ENCODE measurements around the gene HSPB7.

Gene HSPB7

DNA sequence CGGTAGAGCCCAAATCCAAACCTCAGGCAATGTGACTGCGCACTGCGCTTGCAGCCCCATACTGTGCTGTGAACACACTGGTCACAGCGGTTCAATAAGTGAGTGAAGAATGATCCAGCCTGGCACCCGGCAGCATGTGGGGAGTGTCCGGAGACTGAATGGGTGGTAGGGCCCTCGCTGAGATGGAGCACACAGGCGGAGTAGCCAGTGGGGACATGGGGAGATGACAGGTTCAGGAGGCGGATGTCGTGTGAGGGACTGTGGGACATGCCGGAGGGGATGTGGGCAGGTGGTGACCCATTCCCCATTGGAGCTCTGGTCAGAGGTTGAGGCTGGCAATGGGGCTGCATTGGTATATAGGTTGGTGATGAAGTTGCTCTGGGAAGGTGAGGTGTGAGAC lies 8.2 kb downstream of the HSPB7 start:
- no peak overlapping the region for H3K27ac ChIP-seq
- no peak overlapping the region for H2AFZ ChIP-seq (ENCODE audit: low read depth)
- H3K36me3 ChIP-seq (ENCODE audit: insufficient read depth), result no peaks in the 10 kb centered on the region
- no peaks in the 10 kb centered on the region for H4K20me1 ChIP-seq (ENCODE audit: insufficient read depth)
- TF ChIP-seq, protein P1, sequence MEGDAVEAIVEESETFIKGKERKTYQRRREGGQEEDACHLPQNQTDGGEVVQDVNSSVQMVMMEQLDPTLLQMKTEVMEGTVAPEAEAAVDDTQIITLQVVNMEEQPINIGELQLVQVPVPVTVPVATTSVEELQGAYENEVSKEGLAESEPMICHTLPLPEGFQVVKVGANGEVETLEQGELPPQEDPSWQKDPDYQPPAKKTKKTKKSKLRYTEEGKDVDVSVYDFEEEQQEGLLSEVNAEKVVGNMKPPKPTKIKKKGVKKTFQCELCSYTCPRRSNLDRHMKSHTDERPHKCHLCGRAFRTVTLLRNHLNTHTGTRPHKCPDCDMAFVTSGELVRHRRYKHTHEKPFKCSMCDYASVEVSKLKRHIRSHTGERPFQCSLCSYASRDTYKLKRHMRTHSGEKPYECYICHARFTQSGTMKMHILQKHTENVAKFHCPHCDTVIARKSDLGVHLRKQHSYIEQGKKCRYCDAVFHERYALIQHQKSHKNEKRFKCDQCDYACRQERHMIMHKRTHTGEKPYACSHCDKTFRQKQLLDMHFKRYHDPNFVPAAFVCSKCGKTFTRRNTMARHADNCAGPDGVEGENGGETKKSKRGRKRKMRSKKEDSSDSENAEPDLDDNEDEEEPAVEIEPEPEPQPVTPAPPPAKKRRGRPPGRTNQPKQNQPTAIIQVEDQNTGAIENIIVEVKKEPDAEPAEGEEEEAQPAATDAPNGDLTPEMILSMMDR (conservative IDR thresholded peaks at IDR 0.05; ENCODE audit: low read depth, low read length), result no peak
- H3K4me1 ChIP-seq (ENCODE audit: low read depth, poor library complexity, severe bottlenecking), result peaks cover 31% of the 10 kb centered on the region
- no peaks in the 10 kb centered on the region for H3K79me2 ChIP-seq (ENCODE audit: insufficient read depth, low read depth)
- no peaks in the 10 kb centered on the region for H3K27me3 ChIP-seq (ENCODE audit: insufficient read depth, low read depth)
- no peak overlapping the region for H3K9ac ChIP-seq
- no peak overlapping the region for H3K4me3 ChIP-seq (IDR thresholded peaks at IDR 0.05; ENCODE audit: insufficient read depth, low read depth, low read length)
- H3K4me2 ChIP-seq, result no peak overlapping the region

DNA sequence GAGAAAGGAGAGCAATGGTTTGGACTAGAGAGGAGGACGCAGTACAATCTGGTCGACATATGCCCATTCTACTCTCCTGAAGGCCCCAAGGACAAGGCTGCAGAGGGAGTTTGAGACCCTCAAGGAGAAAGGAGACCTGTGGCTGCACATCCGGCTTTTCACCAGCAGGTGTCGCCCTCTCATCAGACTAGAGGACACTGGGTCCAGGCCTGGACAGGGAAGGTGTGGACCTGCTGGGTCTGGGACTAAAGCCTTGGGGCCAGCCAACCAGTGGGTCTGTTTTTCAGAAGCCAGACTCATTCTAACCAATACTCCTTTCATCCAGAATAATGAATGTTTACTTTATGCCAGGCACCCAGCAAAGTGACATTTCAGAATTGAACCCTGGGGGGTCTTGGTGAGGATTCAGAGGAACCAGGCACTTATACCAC lies 8.8 kb downstream of the HSPB7 start:
- Histone ChIP-seq H3K27me3 (ENCODE audit: insufficient read depth, low read depth) (no peaks in the 10 kb centered on the region), H3K4me1 (ENCODE audit: low read depth, poor library complexity, severe bottlenecking) (peaks cover 24% of the 10 kb centered on the region), H2AFZ (ENCODE audit: low read depth) (no peak overlapping the region), H3K4me3 (IDR thresholded peaks at IDR 0.05; ENCODE audit: insufficient read depth, low read depth, low read length) (no peak overlapping the region), H3K27ac (no peak overlapping the region), H3K4me2 (no peak overlapping the region), H3K79me2 (ENCODE audit: insufficient read depth, low read depth) (no peaks in the 10 kb centered on the region), H4K20me1 (ENCODE audit: insufficient read depth) (no peaks in the 10 kb centered on the region), H3K36me3 (ENCODE audit: insufficient read depth) (no peaks in the 10 kb centered on the region), H3K9ac (no peak overlapping the region)
- TF ChIP-seq, protein P1 (conservative IDR thresholded peaks at IDR 0.05; ENCODE audit: low read depth, low read length), result peak; percentile 99

DNA sequence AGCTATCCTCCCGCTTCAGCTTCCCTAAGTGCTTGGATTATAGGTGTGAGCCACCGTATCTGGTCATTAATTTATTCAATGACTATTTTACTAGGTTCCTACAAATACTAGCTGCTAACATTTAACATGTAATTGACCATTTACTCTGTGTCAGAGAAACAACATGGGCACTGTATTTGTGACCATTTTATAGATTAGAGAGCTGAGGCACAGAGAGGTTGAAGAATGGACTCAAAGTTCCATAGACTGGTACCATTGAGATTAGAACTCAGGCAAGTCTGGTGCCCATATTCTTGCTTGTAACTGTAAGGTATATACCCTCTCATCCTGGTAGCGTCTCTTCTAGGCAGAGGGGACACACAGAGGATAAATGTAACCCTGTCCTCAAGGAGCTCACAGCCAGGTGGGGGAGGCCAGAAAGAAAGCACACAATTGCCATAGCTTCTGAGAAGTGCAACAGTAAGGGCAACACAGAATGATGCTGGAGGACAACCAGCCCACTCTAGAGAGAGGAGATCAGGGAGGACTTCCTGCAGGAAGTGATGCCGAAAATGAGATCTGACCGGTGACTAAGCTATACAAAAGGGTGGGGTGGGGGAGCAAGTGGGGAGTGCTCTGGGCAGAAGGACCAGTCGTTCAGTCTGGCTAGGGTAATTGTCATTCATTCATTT lies 10.0 kb downstream of the HSPB7 start:
- Histone ChIP-seq H3K27ac (no peak overlapping the region), H3K4me2 (no peak overlapping the region), H2AFZ (ENCODE audit: low read depth) (no peak overlapping the region), H3K9ac (no peak overlapping the region), H3K79me2 (ENCODE audit: insufficient read depth, low read depth) (no peaks in the 10 kb centered on the region), H3K4me1 (ENCODE audit: low read depth, poor library complexity, severe bottlenecking) (peaks cover 15% of the 10 kb centered on the region), H3K27me3 (ENCODE audit: insufficient read depth, low read depth) (no peaks in the 10 kb centered on the region), H3K4me3 (IDR thresholded peaks at IDR 0.05; ENCODE audit: insufficient read depth, low read depth, low read length) (no peak overlapping the region), H4K20me1 (ENCODE audit: insufficient read depth) (no peaks in the 10 kb centered on the region), H3K36me3 (ENCODE audit: insufficient read depth) (no peaks in the 10 kb centered on the region)
- TF ChIP-seq, protein P1 (conservative IDR thresholded peaks at IDR 0.05; ENCODE audit: low read depth, low read length), result no peak

DNA sequence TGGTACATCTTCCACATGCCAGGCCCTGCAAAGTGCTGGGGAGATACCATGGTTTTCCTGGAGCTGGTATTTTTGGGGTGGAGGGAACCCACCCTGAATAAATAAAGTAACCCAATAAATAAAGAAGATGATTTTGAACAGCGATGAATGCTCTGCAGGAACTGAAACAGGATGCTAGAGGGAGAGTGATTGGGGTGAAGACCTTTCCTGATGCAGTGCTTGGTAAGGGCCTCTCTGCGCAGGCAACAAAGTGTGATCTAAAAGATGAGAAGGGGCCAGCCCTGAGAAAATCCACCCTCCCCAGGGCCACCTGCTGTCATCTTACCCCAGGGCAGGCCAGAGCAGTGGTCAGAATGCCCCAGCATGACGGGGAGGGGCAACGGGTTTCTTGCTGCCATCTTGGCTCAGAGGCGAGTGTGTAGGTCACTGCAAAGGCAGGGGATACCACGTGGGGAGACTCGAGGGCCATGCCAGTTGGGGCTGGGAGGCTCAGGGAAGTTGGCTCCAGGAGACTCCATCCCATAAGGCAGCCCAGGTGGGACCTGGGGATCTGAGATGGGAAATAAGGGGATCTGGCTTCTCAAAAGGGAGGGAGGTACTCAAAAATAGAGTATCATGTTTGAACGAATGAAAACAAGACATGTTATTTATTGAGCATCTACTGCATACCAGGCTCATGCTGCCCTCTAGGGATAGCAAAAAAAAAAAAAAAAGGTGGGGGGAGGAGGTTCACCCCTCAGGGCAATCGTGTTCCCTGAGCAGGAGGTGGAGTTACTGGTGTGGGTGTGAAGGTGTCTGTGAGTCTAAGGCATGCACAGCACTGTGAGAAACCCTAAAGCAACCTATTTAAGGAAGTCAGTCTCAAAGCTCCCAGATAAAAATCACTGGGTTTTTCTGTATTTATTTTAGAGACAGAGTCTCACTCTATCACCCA lies 11.0 kb downstream of the HSPB7 start:
- Histone ChIP-seq H3K36me3 (ENCODE audit: insufficient read depth) (no peaks in the 10 kb centered on the region), H3K27me3 (ENCODE audit: insufficient read depth, low read depth) (no peaks in the 10 kb centered on the region), H4K20me1 (ENCODE audit: insufficient read depth) (no peaks in the 10 kb centered on the region), H3K4me2 (no peak overlapping the region), H3K79me2 (ENCODE audit: insufficient read depth, low read depth) (no peaks in the 10 kb centered on the region), H3K27ac (no peak overlapping the region), H3K4me3 (IDR thresholded peaks at IDR 0.05; ENCODE audit: insufficient read depth, low read depth, low read length) (no peak overlapping the region), H3K9ac (no peak overlapping the region), H2AFZ (ENCODE audit: low read depth) (no peak overlapping the region), H3K4me1 (ENCODE audit: low read depth, poor library complexity, severe bottlenecking) (peaks cover 6% of the 10 kb centered on the region)
- TF ChIP-seq, protein P1 (conservative IDR thresholded peaks at IDR 0.05; ENCODE audit: low read depth, low read length), result 0 out of 2 replicates have a peak, but pooled peaks have one; percentile 24

All from KMS-11 (cell line).